Lung (tissue), 12 donors: ENCODE measurements around the gene OPCML. TPM values are rescaled to one million over a fixed set of nuclear protein-coding genes. Genes with fewer than 3 reads are reported as not detected.

ENCODE experiments used
- ATAC-seq: fragments of 200-7000 bp; cut with Tn5 transposase; one replicate; pipeline ENCODE4 v1.9.1; 2020; ENCODE audit warnings: moderate number of reproducible peaks; ENCODE audit not compliant: insufficient read depth, low FRiP score
- DNase-seq, 3 donors: peaks; one replicate each; pipeline ENCODE4 v3.0.0-alpha.2; 2013 to 2017
- H3K27ac ChIP-seq, 2 donors: one replicate each; pipeline ENCODE4 v1.5.1; 2013; ENCODE audit warnings: mild to moderate bottlenecking in 2 of 2, moderate library complexity in 2 of 2, control low read depth in 1 of 2, inconsistent platforms in 1 of 2, low read depth in 1 of 2, low read length in 1 of 2
- H3K27me3 ChIP-seq, 3 donors: one replicate each; pipeline ENCODE4 v1.5.1; 2013; ENCODE audit warnings: low read length in 2 of 3; ENCODE audit not compliant: control insufficient read depth in 3 of 3, insufficient read depth in 3 of 3
- H3K36me3 ChIP-seq, 4 donors: one replicate each; pipeline ENCODE4 v1.5.1; 2013; ENCODE audit warnings: low read length in 4 of 4, mild to moderate bottlenecking in 1 of 4, moderate library complexity in 1 of 4; ENCODE audit not compliant: control insufficient read depth in 4 of 4, insufficient read depth in 4 of 4
- H3K4me1 ChIP-seq, 5 donors: one replicate each; pipeline ENCODE4 v1.5.1; 2013; ENCODE audit warnings: low read length in 5 of 5, mild to moderate bottlenecking in 2 of 5, moderate library complexity in 1 of 5; ENCODE audit not compliant: control insufficient read depth in 5 of 5, insufficient read depth in 5 of 5
- H3K4me3 ChIP-seq: one replicate; pipeline ENCODE4 v1.5.1; 2013; ENCODE audit warnings: mild to moderate bottlenecking, control low read depth, moderate library complexity
- H3K9ac ChIP-seq, 2 donors: one replicate each; pipeline ENCODE4 v1.5.1; 2013; ENCODE audit warnings: low read length in 2 of 2, control low read depth in 1 of 2; ENCODE audit not compliant: insufficient read depth in 1 of 2
- H3K9me3 ChIP-seq, 4 donors: one replicate each; pipeline ENCODE4 v1.5.1; 2013; ENCODE audit warnings: low read length in 3 of 4, mild to moderate bottlenecking in 1 of 4, moderate library complexity in 1 of 4; ENCODE audit not compliant: control insufficient read depth in 4 of 4, insufficient read depth in 3 of 4
- WGBS, 2 donors: extraction: QIAGEN DNeasy Blood & Tissue Kit; methylation state at CpG; one replicate each; pipeline ENCODE4 v1.1.7; 2013; 5-methylcytosine and 5-hydroxymethylcytosine counted together
- polyA plus RNA-seq, 2 donors: library from polyadenylated mRNA; stranded (reverse); fragments of 200-250 nt; gene quantifications; one replicate each; pipeline ENCODE4 v1.2.1, GENCODE V29; 2013
- total RNA-seq, 2 donors: library from RNA; depleted of rRNA in 1 of 2; stranded (reverse); fragments of >200 nt in 1 of 2; gene quantifications; one replicate each; pipeline ENCODE4 v1.2.1, GENCODE V29; 2014 to 2021
- TF ChIP-seq, protein P1 (sequence below): IDR thresholded peaks from 2 replicates; pipeline ENCODE4 v1.5.1; 2012; ENCODE audit warnings: mild to moderate bottlenecking; ENCODE audit errors: control extremely low read depth, extremely low read depth
- donor health status: control.
- donor health status: control.
- donor health status: Bipolar disorder and iron deficiency.
- donor health status: healthy.
- donor health status: DM: yes; HTN: yes; CAD: no.

OPCML gene
- total and polyA plus RNA-seq, 4 donors: 0.49 to 0.74 TPM; not detected in 2

GRCh38 chr11:133552938-133553337 is 20.6 kb upstream of the OPCML start:
- Histone ChIP-seq H3K36me3 (no peaks in the 10 kb centered on the region), H3K9ac (no peak overlapping the region), H3K4me1 (no peaks in the 10 kb centered on the region), H3K27ac (no peak overlapping the region), H3K9me3 (no peaks in the 10 kb centered on the region), H3K27me3 (no peaks in the 10 kb centered on the region), H3K4me3 (no peak overlapping the region)
- WGBS, 2 donors: 90 to 91% methylated on average over 6 of the region's 6 CpGs
- TF ChIP-seq, protein P1, sequence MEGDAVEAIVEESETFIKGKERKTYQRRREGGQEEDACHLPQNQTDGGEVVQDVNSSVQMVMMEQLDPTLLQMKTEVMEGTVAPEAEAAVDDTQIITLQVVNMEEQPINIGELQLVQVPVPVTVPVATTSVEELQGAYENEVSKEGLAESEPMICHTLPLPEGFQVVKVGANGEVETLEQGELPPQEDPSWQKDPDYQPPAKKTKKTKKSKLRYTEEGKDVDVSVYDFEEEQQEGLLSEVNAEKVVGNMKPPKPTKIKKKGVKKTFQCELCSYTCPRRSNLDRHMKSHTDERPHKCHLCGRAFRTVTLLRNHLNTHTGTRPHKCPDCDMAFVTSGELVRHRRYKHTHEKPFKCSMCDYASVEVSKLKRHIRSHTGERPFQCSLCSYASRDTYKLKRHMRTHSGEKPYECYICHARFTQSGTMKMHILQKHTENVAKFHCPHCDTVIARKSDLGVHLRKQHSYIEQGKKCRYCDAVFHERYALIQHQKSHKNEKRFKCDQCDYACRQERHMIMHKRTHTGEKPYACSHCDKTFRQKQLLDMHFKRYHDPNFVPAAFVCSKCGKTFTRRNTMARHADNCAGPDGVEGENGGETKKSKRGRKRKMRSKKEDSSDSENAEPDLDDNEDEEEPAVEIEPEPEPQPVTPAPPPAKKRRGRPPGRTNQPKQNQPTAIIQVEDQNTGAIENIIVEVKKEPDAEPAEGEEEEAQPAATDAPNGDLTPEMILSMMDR: no peak
- no peak for DNase-seq
- ATAC-seq: no peak

- Histone ChIP-seq H3K27me3 (no peaks in the 10 kb centered on the region), H3K4me1 (no peaks in the 10 kb centered on the region), H3K36me3 (no peaks in the 10 kb centered on the region), H3K9ac (no peak overlapping the region), H3K4me3 (no peak overlapping the region), H3K27ac (no peak overlapping the region), H3K9me3 (peaks cover 0 to 4% (median 0%) of the 10 kb centered on the region in 4 donors)
- ATAC-seq (no peak), DNase-seq (no peak)
- 80 to 92% methylated on average over 5 of the region's 5 CpGs for WGBS, 2 donors
- TF ChIP-seq, protein P1: no peak
Measured at GRCh38 chr11:133551064-133551463, 18.8 kb upstream of the OPCML start.

- TF ChIP-seq, protein P1: no peak
- H3K9ac ChIP-seq: no peak overlapping the region
- no peak for ATAC-seq
- H3K36me3 ChIP-seq: no peaks in the 10 kb centered on the region
- H3K4me1 ChIP-seq: no peaks in the 10 kb centered on the region
- H3K27me3 ChIP-seq: no peaks in the 10 kb centered on the region
- no peak for DNase-seq
- 57 to 70% methylated on average over 3 of the region's 3 CpGs for WGBS, 2 donors
- H3K27ac ChIP-seq: no peak overlapping the region
- H3K4me3 ChIP-seq: no peak overlapping the region
- H3K9me3 ChIP-seq: peaks cover 0 to 4% (median 0%) of the 10 kb centered on the region in 4 donors
Measured at GRCh38 chr11:133549826-133550225, 17.5 kb upstream of the OPCML start.

DNA sequence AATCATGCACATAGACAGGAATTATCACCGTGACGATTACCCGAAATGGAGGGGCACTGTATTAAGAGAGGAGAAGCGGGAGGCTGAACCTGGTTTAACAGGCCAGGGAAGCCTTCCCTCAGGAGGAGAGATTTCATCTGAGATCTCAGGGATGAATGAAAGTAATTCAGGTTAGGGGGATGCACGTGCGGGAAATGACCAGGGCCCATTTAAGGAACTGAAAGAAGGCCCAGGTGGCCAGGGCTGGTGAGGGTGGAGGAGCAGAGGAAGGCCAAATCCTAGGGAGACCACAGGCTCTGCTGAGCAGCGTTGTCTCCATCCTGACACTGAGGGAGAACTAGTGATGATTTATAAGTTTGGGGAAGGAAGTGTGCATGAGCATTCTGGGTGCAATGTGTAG is 16.3 kb upstream of the OPCML start:
- 78 to 82% methylated on average over 7 of the region's 7 CpGs for WGBS, 2 donors
- TF ChIP-seq, protein P1: no peak
- DNase-seq: no peak

More for the DNA sequence above, 16.3 kb upstream of the OPCML start:
- Histone ChIP-seq H3K9ac (no peak overlapping the region), H3K9me3 (peaks cover 0 to 4% (median 0%) of the 10 kb centered on the region in 4 donors), H3K4me3 (no peak overlapping the region), H3K36me3 (no peaks in the 10 kb centered on the region), H3K27me3 (no peaks in the 10 kb centered on the region), H3K4me1 (no peaks in the 10 kb centered on the region), H3K27ac (no peak overlapping the region)
- ATAC-seq: no peak
